Activated CD8-positive, alpha-beta memory T cell treated with anti-CD3 and anti-CD28 coated beads for 4 hours (primary cell): ENCODE data around the gene TMEM248.
"Not testable (repeated sequence)": the region's sequence is repeated elsewhere in the genome, so short reads cannot be mapped to it uniquely, and the experiment has no call there.

ENCODE experiments used
- DNase-seq, 2 donors: peaks; one replicate each; pipeline ENCODE4 v3.0.0-alpha.2; 2020; ENCODE audit warnings: low read depth in 2 of 2

The TMEM248 gene

GRCh38 chr7:67000601-67001258 lies 79.7 kb downstream of the TMEM248 start:
- DNase-seq = not testable (repeated sequence)

GRCh38 chr7:67004145-67004544 lies 83.1 kb downstream of the TMEM248 start:
- not testable (repeated sequence) for DNase-seq

DNA sequence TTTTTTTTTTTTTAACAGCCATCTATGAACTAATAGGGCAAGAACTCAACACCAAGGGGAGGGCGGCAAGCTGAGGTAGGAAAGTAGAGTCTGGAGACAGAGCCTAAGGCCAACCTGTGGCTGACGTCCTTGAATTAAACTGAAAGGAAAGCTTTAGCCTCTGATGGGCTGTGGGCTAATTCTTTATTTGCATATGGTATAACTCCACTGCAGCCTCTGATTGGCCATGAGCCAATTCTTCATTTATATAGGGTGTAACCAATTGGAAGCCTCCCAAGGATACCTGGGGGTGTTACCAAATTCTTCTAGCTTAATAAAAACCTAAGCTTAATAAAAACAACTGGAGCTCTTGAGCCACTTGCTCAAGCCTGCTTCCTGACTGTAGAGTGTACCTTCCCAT lies 85.9 kb downstream of the TMEM248 start:
- no peak for DNase-seq
